SU-DHL-6 (cell line): ENCODE measurements around the gene IFIH1.

ENCODE experiments used
- H2AFZ ChIP-seq: fragments of 200-600 bp; sonication (generic); 2 replicates; pipeline ENCODE4 v1.6.1; 2014; ENCODE audit warnings: low read depth, mild to moderate bottlenecking, moderate library complexity, mixed read lengths, antibody characterized with exemption, low read length; ENCODE audit not compliant: severe bottlenecking
- H3F3A ChIP-seq: fragments of 200-600 bp; shearing (Covaris generic); 2 replicates; pipeline ENCODE4 v1.6.0; 2016; ENCODE audit warnings: antibody characterized with exemption, mild to moderate bottlenecking; ENCODE audit not compliant: insufficient read depth
- H3K27ac ChIP-seq: fragments of 200-600 bp; sonication (generic); 2 replicates; pipeline ENCODE4 v1.5.1; 2016; ENCODE audit warnings: low read depth, mild to moderate bottlenecking, low read length, moderate library complexity, mixed read lengths
- H3K27me3 ChIP-seq: fragments of 200-600 bp; sonication (generic), shearing (Covaris generic); 2 replicates; pipeline ENCODE4 v1.6.0; 2014; ENCODE audit warnings: mild to moderate bottlenecking, low read length
- H3K36me3 ChIP-seq: fragments of 200-600 bp; sonication (generic); 2 replicates; pipeline ENCODE4 v1.6.1; 2014; ENCODE audit warnings: mild to moderate bottlenecking, low read length, mixed read lengths
- H3K4me2 ChIP-seq: fragments of 300-600, 200-600 bp; shearing (Covaris generic), sonication (generic); 2 replicates; pipeline ENCODE4 v1.6.0; 2014; ENCODE audit warnings: low read length, low read depth, mild to moderate bottlenecking; ENCODE audit not compliant: poor library complexity, severe bottlenecking
- H3K4me3 ChIP-seq: fragments of 200-600 bp; sonication (generic); 2 replicates; pipeline ENCODE4 v1.5.1; 2014; ENCODE audit warnings: antibody characterized with exemption, low read length, mild to moderate bottlenecking, mixed read lengths; ENCODE audit not compliant: insufficient read depth, poor library complexity, severe bottlenecking
- H3K79me2 ChIP-seq: fragments of 200-600 bp; sonication (generic); 2 replicates; pipeline ENCODE4 v1.6.1; 2014; ENCODE audit warnings: mild to moderate bottlenecking, low read length, moderate library complexity; ENCODE audit not compliant: insufficient read depth
- H3K9ac ChIP-seq: fragments of 200-600 bp; sonication (generic); 2 replicates; pipeline ENCODE4 v1.7.0; 2014; ENCODE audit warnings: mild to moderate bottlenecking, low read length
- H3K9me2 ChIP-seq: fragments of 200-600 bp; sonication (generic); replicated peaks from 2 replicates; pipeline ENCODE4 v1.6.1; 2014; ENCODE audit warnings: low read length; ENCODE audit not compliant: insufficient read depth
- H3K9me3 ChIP-seq: fragments of 200-600 bp; sonication (generic); 2 replicates; pipeline ENCODE4 v1.6.1; 2014; ENCODE audit warnings: low read length, mixed read lengths; ENCODE audit not compliant: insufficient read depth
- H4K20me1 ChIP-seq: fragments of 200-600 bp; sonication (generic); 2 replicates; pipeline ENCODE4 v1.6.1; 2014; ENCODE audit warnings: low read depth, mild to moderate bottlenecking, antibody characterized with exemption, low read length, moderate library complexity, mixed read lengths
- CTCF ChIP-seq: fragments of 200-600 bp; sonication (generic); IDR thresholded peaks from one replicate; pipeline ENCODE4 v1.5.1; 2017; ENCODE audit warnings: antibody characterized with exemption, mild to moderate bottlenecking, low read length, moderate library complexity; ENCODE audit not compliant: insufficient read depth, poor library complexity, severe bottlenecking
- EZH2phosphoT487 ChIP-seq: fragments of 200-600 bp; sonication (generic), shearing (Covaris generic); conservative IDR thresholded peaks from 2 replicates; pipeline ENCODE4 v1.6.1; 2018; ENCODE audit warnings: mild to moderate bottlenecking, antibody characterized with exemption, low read length, moderate library complexity, mixed read lengths

The IFIH1 gene

GRCh38 chr2:162295009-162295408 lies 23.5 kb downstream of the IFIH1 start:
- H3K9me2 ChIP-seq, result no peaks in the 10 kb centered on the region
- H4K20me1 ChIP-seq, result no peaks in the 10 kb centered on the region
- no peaks in the 10 kb centered on the region for H3K36me3 ChIP-seq
- no peaks in the 10 kb centered on the region for H3F3A ChIP-seq
- no peaks in the 10 kb centered on the region for H3K79me2 ChIP-seq
- H3K27me3 ChIP-seq, result no peaks in the 10 kb centered on the region
- TF ChIP-seq CTCF (no peak), EZH2phosphoT487 (no peak)
- no peak overlapping the region for H3K27ac ChIP-seq
- no peaks in the 10 kb centered on the region for H3K9me3 ChIP-seq
- no peak overlapping the region for H3K4me2 ChIP-seq
- H2AFZ ChIP-seq, result no peak overlapping the region
- no peak overlapping the region for H3K4me3 ChIP-seq
- no peak overlapping the region for H3K9ac ChIP-seq

- no peak for TF ChIP-seq EZH2phosphoT487
- no peak for TF ChIP-seq CTCF
- Histone ChIP-seq H3K79me2 (no peaks in the 10 kb centered on the region), H3K36me3 (no peaks in the 10 kb centered on the region), H3K27me3 (no peaks in the 10 kb centered on the region), H3K27ac (no peak overlapping the region), H3K4me2 (no peak overlapping the region), H3K9me2 (no peaks in the 10 kb centered on the region), H3F3A (no peaks in the 10 kb centered on the region), H4K20me1 (no peaks in the 10 kb centered on the region), H3K4me3 (no peak overlapping the region), H2AFZ (no peak overlapping the region), H3K9me3 (no peaks in the 10 kb centered on the region), H3K9ac (no peak overlapping the region)
Measured at GRCh38 chr2:162293122-162293786, 25.2 kb downstream of the IFIH1 start.

- Histone ChIP-seq H3K4me2 (no peak overlapping the region), H3K9ac (no peak overlapping the region), H3K79me2 (no peaks in the 10 kb centered on the region), H2AFZ (no peak overlapping the region), H3K4me3 (no peak overlapping the region), H3K27me3 (no peaks in the 10 kb centered on the region), H3F3A (no peaks in the 10 kb centered on the region), H3K9me2 (no peaks in the 10 kb centered on the region), H3K27ac (no peak overlapping the region), H3K36me3 (no peaks in the 10 kb centered on the region), H3K9me3 (no peaks in the 10 kb centered on the region), H4K20me1 (no peaks in the 10 kb centered on the region)
- TF ChIP-seq CTCF, result no peak
- TF ChIP-seq EZH2phosphoT487, result no peak
Measured at GRCh38 chr2:162291748-162292147, 26.7 kb downstream of the IFIH1 start.
